Measurements from ENCODE around the gene AKAP13. TPM values are rescaled to one million over a fixed set of nuclear protein-coding genes. Genes with fewer than 3 reads are reported as not detected.

Gene AKAP13
- total and polyA plus RNA-seq, 2 of the 13 experiments (the other 11 are each of a cell fraction or from before 2014, with no cell fraction given) = 6.7 to 27.1 TPM

- TF ChIP-seq TFAP4 (IDR thresholded peaks at IDR 0.05; ENCODE audit: borderline replicate concordance, low read depth) (peak; percentile 32; the same call in 1 of the 2 replicates), ASH2L (IDR thresholded peaks at IDR 0.05; ENCODE audit: insufficient read length, low read depth, low read length) (peak; percentile 25), TCF7 (IDR thresholded peaks at IDR 0.05; ENCODE audit: low read depth) (peak; percentile 25; the same call in 1 of the 2 replicates), ZNF414 (CRISPR knock-in tag; IDR thresholded peaks at IDR 0.05) (0 out of 2 replicates have a peak, but pooled peaks have one; percentile 21), NR2F6 (IDR thresholded peaks at IDR 0.05) (0 out of 2 replicates have a peak, but pooled peaks have one; percentile 22), NR2F6 (CRISPR knock-in tag; IDR thresholded peaks at IDR 0.05) (no peak)
Observed at GRCh38 chr15:85786781-85787114, 406.3 kb downstream of the AKAP13 start (continued).

- FAIRE-seq = no peak
- no peak overlapping the region for H2AFZ ChIP-seq (ENCODE audit: low read length)
- H3K27me3 ChIP-seq (ENCODE audit: control insufficient read depth in 1 of 2, insufficient read depth in 2 of 2, low read length in 2 of 2) = no peaks in the 10 kb centered on the region; a peak in 1 of 5 replicates
- no TSS peak for BruUV-seq (replicated peaks)
- H3K79me2 ChIP-seq (ENCODE audit: insufficient read depth, low read length) = peaks cover 57% of the 10 kb centered on the region
- no peak overlapping the region for H3K27ac ChIP-seq (ENCODE audit: extremely low read length, insufficient read depth, low read length)
- 90% methylated on average over 11 of the region's 12 CpGs for WGBS (ENCODE audit: low lambda C conversion rate)
- no peaks in the 10 kb centered on the region for H3K36me3 ChIP-seq (replicated peaks in 1 of 2; ENCODE audit: control insufficient read depth in 1 of 2, insufficient read depth in 2 of 2, low read length in 2 of 2)
- no peak for DNase-seq (ENCODE audit: low spot score)
- ChIA-PET POLR2A (no interaction called here), CTCF (ENCODE audit: low intra/inter-chr PET ratio, low total read pairs) (no interaction called here)
- ATAC-seq = no peak
- peaks cover 71% of the 10 kb centered on the region for H3K4me1 ChIP-seq (ENCODE audit: insufficient read depth, low read length)
- no peak overlapping the region for H3K4me3 ChIP-seq (replicated peaks in 1 of 3; ENCODE audit: insufficient read depth in 1 of 3, low read depth in 2 of 3, low read length in 3 of 3)
- H3K9ac ChIP-seq (ENCODE audit: insufficient read depth, low read depth, low read length) = no peak overlapping the region
- intact Hi-C loops (cut with micrococcal nuclease; ENCODE audit: unreplicated experiment) = no loop called here
- no peak overlapping the region for H3K4me2 ChIP-seq (ENCODE audit: low read depth, low read length)
- in situ Hi-C loops (cut with HindIII; ENCODE audit: extremely low pct_ligation_motif_present, low pct_unique_long_range_greater_than_20kb) = no loop called here
- TF ChIP-seq RNF219 (CRISPR knock-in tag; IDR thresholded peaks at IDR 0.05) (no peak), REPIN1 (CRISPR knock-in tag; IDR thresholded peaks at IDR 0.05; ENCODE audit: borderline replicate concordance, low read depth) (no peak), ZSCAN9 (CRISPR knock-in tag; IDR thresholded peaks at IDR 0.05; ENCODE audit: borderline replicate concordance) (no peak), HMGA1 (CRISPR knock-in tag; conservative IDR thresholded peaks at IDR 0.05) (no peak), ATF4 (CRISPR knock-in tag; IDR thresholded peaks at IDR 0.05) (no peak)
- H3K9me3 ChIP-seq (ENCODE audit: low read length) = no peaks in the 10 kb centered on the region
- H4K20me1 ChIP-seq (ENCODE audit: insufficient read depth, low read length) = peaks cover 15% of the 10 kb centered on the region
Observed at GRCh38 chr15:85788771-85789495, 408.5 kb downstream of the AKAP13 start.
